ENCODE measurements around the gene SORBS2.

The SORBS2 gene

GRCh38 chr4:185677637-185678314 lies 134.2 kb downstream of the SORBS2 start:
- no peak overlapping the region for H3K27ac ChIP-seq
- no peak for TF ChIP-seq CTCF (conservative IDR thresholded peaks at IDR 0.05; ENCODE audit: low read depth)
- no peak for DNase-seq (ENCODE audit: low spot score)
- ChIA-PET CTCF (interaction anchor here (0.7 kb wide), 1 partner anchor 229 kb away, joined by 5 read pairs; no protein-coding TSS in a partner anchor), POLR2A (ENCODE audit: low non-redundant PET) (no interaction called here)

GRCh38 chr4:185672618-185673017 lies 139.4 kb downstream of the SORBS2 start:
- no peak for TF ChIP-seq CTCF (conservative IDR thresholded peaks at IDR 0.05; ENCODE audit: low read depth)
- H3K27ac ChIP-seq, result no peak overlapping the region
- no peak for DNase-seq (ENCODE audit: low spot score)
- ChIA-PET CTCF (no interaction called here), POLR2A (ENCODE audit: low non-redundant PET) (no interaction called here)

- no peak for DNase-seq (ENCODE audit: low spot score)
- no peak overlapping the region for H3K27ac ChIP-seq
- TF ChIP-seq CTCF (conservative IDR thresholded peaks at IDR 0.05; ENCODE audit: low read depth), result no peak
- CTCF ChIA-PET, result no interaction called here
- POLR2A ChIA-PET (ENCODE audit: low non-redundant PET), result no interaction called here
Observed at GRCh38 chr4:185672151-185672550, 139.8 kb downstream of the SORBS2 start.

GRCh38 chr4:185671496-185671895 lies 140.5 kb downstream of the SORBS2 start:
- CTCF ChIA-PET, result no interaction called here
- DNase-seq (ENCODE audit: low spot score), result no peak
- POLR2A ChIA-PET (ENCODE audit: low non-redundant PET), result no interaction called here
- TF ChIP-seq CTCF (conservative IDR thresholded peaks at IDR 0.05; ENCODE audit: low read depth), result no peak
- no peak overlapping the region for H3K27ac ChIP-seq

GRCh38 chr4:185671066-185671465 lies 140.9 kb downstream of the SORBS2 start:
- POLR2A ChIA-PET (ENCODE audit: low non-redundant PET), result no interaction called here
- no peak overlapping the region for H3K27ac ChIP-seq
- no peak for DNase-seq (ENCODE audit: low spot score)
- no peak for TF ChIP-seq CTCF (conservative IDR thresholded peaks at IDR 0.05; ENCODE audit: low read depth)
- CTCF ChIA-PET, result interaction anchor here (0.6 to 0.7 kb wide), 2 partner anchors 72 to 209 kb away, joined by 3 read pairs; no protein-coding TSS in a partner anchor

- TF ChIP-seq CTCF (conservative IDR thresholded peaks at IDR 0.05; ENCODE audit: low read depth), result no peak
- CTCF ChIA-PET, result interaction anchor here (0.6 kb wide), 1 partner anchor 402 kb away, joined by 3 read pairs; no protein-coding TSS in a partner anchor
- POLR2A ChIA-PET (ENCODE audit: low non-redundant PET), result no interaction called here
- DNase-seq (ENCODE audit: low spot score), result no peak
- H3K27ac ChIP-seq, result no peak overlapping the region
Observed at GRCh38 chr4:185669288-185669687, 142.7 kb downstream of the SORBS2 start.
